Natural killer cell (primary cell): ENCODE measurements around the gene APOL2. TPM values are rescaled to one million over a fixed set of nuclear protein-coding genes. Genes with fewer than 3 reads are reported as not detected.

Experiments used
- ATAC-seq, 3 donors: fragments of 150-1000 bp in 2 of 3; fragments of 200-7000 bp in 1 of 3; cut with Tn5 transposase; 1 replicate in 1 of 3; 2 replicates in 2 of 3; pipeline ENCODE4 v1.10.0; 2021; ENCODE audit warnings: mild to moderate bottlenecking in 2 of 3, moderate library complexity in 2 of 3
- DNase-seq, 2 donors: peaks; one replicate each; pipeline versions ENCODE4 v3.0.0 to v3.0.0-alpha.2; 2013 to 2021; ENCODE audit warnings: mixed read lengths in 1 of 2
- H3K27ac ChIP-seq: one replicate; pipeline ENCODE4 v1.5.1; 2013; ENCODE audit warnings: mild to moderate bottlenecking, low read length
- H3K27me3 ChIP-seq: one replicate; pipeline ENCODE4 v1.6.1; 2013; ENCODE audit warnings: low read length; ENCODE audit not compliant: control insufficient read depth, insufficient read depth
- H3K36me3 ChIP-seq: one replicate; pipeline ENCODE4 v1.6.1; 2013; ENCODE audit warnings: low read length; ENCODE audit not compliant: control insufficient read depth, insufficient read depth
- H3K4me1 ChIP-seq: one replicate; pipeline ENCODE4 v1.6.1; 2013; ENCODE audit warnings: low read length; ENCODE audit not compliant: control insufficient read depth, insufficient read depth
- H3K4me3 ChIP-seq: one replicate; pipeline ENCODE4 v1.5.1; 2013; ENCODE audit warnings: low read length
- H3K9me3 ChIP-seq: one replicate; pipeline ENCODE4 v1.6.1; 2013; ENCODE audit warnings: low read length; ENCODE audit not compliant: control insufficient read depth, insufficient read depth
- H3K27ac Mint-ChIP-seq, 2 donors: one replicate each; pipeline ENCODE4 v1.8.0; 2022; ENCODE audit warnings: mild to moderate bottlenecking in 2 of 2, mixed read lengths in 2 of 2, moderate library complexity in 1 of 2
- H3K27me3 Mint-ChIP-seq, 2 donors: one replicate each; pipeline ENCODE4 v1.8.0; 2022; ENCODE audit warnings: low read depth in 2 of 2, mixed read lengths in 2 of 2
- H3K36me3 Mint-ChIP-seq: one replicate; pipeline ENCODE4 v1.8.0; 2022; ENCODE audit warnings: mixed read lengths
- H3K4me1 Mint-ChIP-seq, 2 donors: one replicate each; pipeline ENCODE4 v1.8.0; 2022; ENCODE audit warnings: mixed read lengths in 2 of 2
- H3K4me3 Mint-ChIP-seq: one replicate; pipeline ENCODE4 v1.8.0; 2022; ENCODE audit warnings: mild to moderate bottlenecking, moderate library complexity, mixed read lengths
- H3K9me3 Mint-ChIP-seq, 2 donors: one replicate each; pipeline ENCODE4 v1.8.0; 2022; ENCODE audit warnings: mixed read lengths in 2 of 2
- CTCF ChIP-seq: fragments of 200-600 bp; IDR thresholded peaks from one replicate; pipeline ENCODE4 v1.8.0; 2022; ENCODE audit warnings: antibody characterized with exemption
- WGBS: methylation state at CpG from one replicate; pipeline ENCODE4 v1.1.7; 2013; ENCODE audit warnings: missing lambda C conversion rate; ENCODE audit not compliant: insufficient coverage; 5-methylcytosine and 5-hydroxymethylcytosine counted together
- intact Hi-C: fragments of 100-400 bp; cut with micrococcal nuclease; formaldehyde crosslinking; loops from one replicate; pipeline ENCODE4 v1.14.2; 2022
- total RNA-seq, 4 donors: library from RNA; stranded (reverse); fragments of 120-200 nt in 1 of 4; gene quantifications; one replicate each; pipeline versions ENCODE4 v1.2.3 to v1.2.4, GENCODE V29; 2013 to 2022

APOL2 gene
- total RNA-seq, 3 donors from 2014 or later (not counting 1 experiment from before 2014, with no cell fraction given) = 51.7 to 112 (median 67.2) TPM

- Histone ChIP-seq H3K27ac (no peak overlapping the region), H3K27me3 (no peaks in the 10 kb centered on the region), H3K4me1 (peaks cover 3% of the 10 kb centered on the region), H3K36me3 (no peaks in the 10 kb centered on the region), H3K4me3 (no peak overlapping the region), H3K9me3 (no peaks in the 10 kb centered on the region)
- ATAC-seq (no peak), DNase-seq (no peak)
- H3K36me3 Mint-ChIP-seq = no peaks in the 10 kb centered on the region
- WGBS = 94% methylated on average over 5 of the region's 5 CpGs
- TF ChIP-seq CTCF = no peak
- H3K27ac Mint-ChIP-seq = no peak overlapping the region
- H3K4me3 Mint-ChIP-seq = no peak overlapping the region
- intact Hi-C loops = no loop called here
- peaks cover 4 to 5% of the 10 kb centered on the region in 2 donors for H3K4me1 Mint-ChIP-seq
- peaks cover 0 to 3% of the 10 kb centered on the region in 2 donors for H3K9me3 Mint-ChIP-seq
- H3K27me3 Mint-ChIP-seq = peaks cover 0 to 3% of the 10 kb centered on the region in 2 donors
These were observed 5.4 kb upstream of the APOL2 start for GRCh38 chr22:36244522-36245391.

GRCh38 chr22:36243986-36244385 is 4.7 kb upstream of the APOL2 start:
- no peak overlapping the region for H3K4me3 Mint-ChIP-seq
- no peak for DNase-seq
- H3K27me3 Mint-ChIP-seq = peaks cover 0 to 3% of the 10 kb centered on the region in 2 donors
- intact Hi-C loops = no loop called here
- no peak overlapping the region for H3K27ac Mint-ChIP-seq
- no peaks in the 10 kb centered on the region for H3K27me3 ChIP-seq
- no peak overlapping the region for H3K4me3 ChIP-seq
- no peaks in the 10 kb centered on the region for H3K36me3 ChIP-seq
- peaks cover 12% of the 10 kb centered on the region in 2 donors for H3K4me1 Mint-ChIP-seq
- TF ChIP-seq CTCF = no peak
- no peaks in the 10 kb centered on the region for H3K36me3 Mint-ChIP-seq
- no peak for ATAC-seq
- peaks cover 10% of the 10 kb centered on the region for H3K4me1 ChIP-seq
- no peaks in the 10 kb centered on the region for H3K9me3 ChIP-seq
- WGBS = 97% methylated on average over 5 of the region's 5 CpGs
- no peak overlapping the region for H3K27ac ChIP-seq
- H3K9me3 Mint-ChIP-seq = peaks cover 0 to 3% of the 10 kb centered on the region in 2 donors

- TF ChIP-seq CTCF = no peak
- 0% methylated on average over 4 of the region's 4 CpGs for WGBS
- Histone ChIP-seq H3K9me3 (no peaks in the 10 kb centered on the region), H3K27me3 (no peaks in the 10 kb centered on the region), H3K4me1 (peaks cover 43% of the 10 kb centered on the region), H3K36me3 (peaks cover 21% of the 10 kb centered on the region), H3K27ac (peak overlapping the region; percentile 95), H3K4me3 (peak overlapping the region; percentile 99)
- Mint-ChIP-seq H3K36me3 (peaks cover 11% of the 10 kb centered on the region), H3K9me3 (peaks cover 0 to 3% of the 10 kb centered on the region in 2 donors), H3K27ac (peak overlapping the region; percentile 98), H3K4me1 (peaks cover 54 to 57% of the 10 kb centered on the region in 2 donors), H3K4me3 (peak overlapping the region; percentile 99), H3K27me3 (no peaks in the 10 kb centered on the region)
- intact Hi-C loops = loop anchor here (5.0 kb wide), 2 partner anchors 38 to 77 kb away; partner anchors contain the start of gene APOL3
- DNase-seq (no peak), ATAC-seq (peak in 2 of 3 donors; percentile 15 to 20)
These were observed 252 bp downstream of the APOL2 start for GRCh38 chr22:36239150-36239400.
